H54 (cell line): ENCODE measurements around the gene SV2C.
A peak's percentile ranks its signal among the peaks of the same experiment; 100 is the strongest.

Experiments
- DNase-seq: peaks from one replicate; pipeline ENCODE4 v3.0.0; 2011; ENCODE audit warnings: low spot score, mixed read lengths; ENCODE audit not compliant: insufficient read length
- FAIRE-seq: peaks from 3 replicates; lab custom pipeline; 2011; peaks lifted over from hg19 to GRCh38; lab: Jason Lieb, UNC
- POLR2A ChIP-seq: IDR thresholded peaks from 2 replicates; pipeline ENCODE4 v1.6.1; 2011; ENCODE audit warnings: low read depth, mild to moderate bottlenecking, low read length

The SV2C gene

DNA sequence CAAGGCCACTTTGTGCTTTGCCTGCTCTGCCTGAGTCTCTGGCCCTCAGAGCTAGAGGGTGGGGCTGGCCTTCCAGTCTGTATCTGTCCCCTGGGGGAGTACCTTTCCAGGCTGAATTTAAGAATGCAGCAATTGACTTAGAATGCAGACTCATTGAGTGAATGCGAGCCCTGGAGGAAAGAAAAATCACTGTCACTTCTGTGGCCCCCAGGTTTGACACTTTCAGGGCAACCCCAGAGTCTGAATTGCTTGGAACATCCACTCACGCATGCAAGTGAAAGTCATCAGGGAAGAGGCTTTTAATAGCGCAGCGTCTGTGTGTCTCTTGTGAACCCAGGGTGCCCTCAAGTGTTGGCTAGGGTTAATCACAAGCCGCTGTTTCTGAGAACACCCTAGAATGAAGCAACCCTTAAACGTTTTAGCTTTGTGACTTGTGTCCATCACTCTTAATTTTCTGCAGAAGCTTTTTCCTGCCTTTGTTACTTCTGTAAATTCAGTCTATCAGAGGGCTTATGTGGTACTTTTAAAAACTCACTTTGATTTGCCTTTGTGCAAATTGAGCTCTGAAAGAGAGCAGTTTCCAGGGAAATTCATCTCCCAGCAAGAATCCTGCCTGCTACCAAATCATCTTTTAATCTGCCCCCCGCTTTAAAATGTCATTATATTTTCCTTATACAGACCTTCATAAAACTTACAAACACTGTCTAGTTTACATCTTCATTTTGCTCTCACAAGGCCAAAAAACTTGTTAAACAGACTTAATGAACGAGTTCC is 173.1 kb downstream of the SV2C start:
- FAIRE-seq (peak; percentile 53), DNase-seq (peak; percentile 8)
- TF ChIP-seq POLR2A: no peak

DNA sequence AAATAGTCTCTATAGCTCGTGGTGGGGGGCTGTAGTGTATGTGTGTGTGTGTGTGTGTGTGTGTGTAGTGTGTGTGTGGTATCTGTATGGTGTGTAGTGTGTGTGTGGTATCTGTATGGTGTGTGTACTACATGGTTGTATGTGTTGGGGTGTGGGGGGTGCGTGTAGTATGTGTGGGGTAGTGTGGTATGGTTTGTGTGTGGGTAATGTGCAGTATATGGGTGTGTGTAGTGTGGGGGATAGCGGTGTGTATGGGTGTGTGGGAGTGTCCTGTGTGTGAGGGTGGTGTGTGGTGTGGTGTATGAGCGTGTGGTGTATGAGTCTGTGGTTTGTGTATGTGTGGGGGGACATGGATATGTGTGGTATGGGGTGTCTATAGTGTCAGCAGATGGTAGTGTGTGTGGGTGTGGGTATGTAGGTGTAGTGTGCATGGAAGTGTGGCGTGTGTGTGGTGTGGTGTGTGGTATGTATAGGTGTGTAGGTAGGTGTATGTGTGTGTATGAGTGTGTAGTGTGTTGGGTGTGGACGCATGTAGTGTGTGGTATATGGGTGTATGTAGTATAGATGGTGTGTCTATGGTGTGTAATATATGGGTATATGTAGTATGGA is 174.1 kb downstream of the SV2C start:
- TF ChIP-seq POLR2A: no peak
- FAIRE-seq (no peak), DNase-seq (no peak)

DNA sequence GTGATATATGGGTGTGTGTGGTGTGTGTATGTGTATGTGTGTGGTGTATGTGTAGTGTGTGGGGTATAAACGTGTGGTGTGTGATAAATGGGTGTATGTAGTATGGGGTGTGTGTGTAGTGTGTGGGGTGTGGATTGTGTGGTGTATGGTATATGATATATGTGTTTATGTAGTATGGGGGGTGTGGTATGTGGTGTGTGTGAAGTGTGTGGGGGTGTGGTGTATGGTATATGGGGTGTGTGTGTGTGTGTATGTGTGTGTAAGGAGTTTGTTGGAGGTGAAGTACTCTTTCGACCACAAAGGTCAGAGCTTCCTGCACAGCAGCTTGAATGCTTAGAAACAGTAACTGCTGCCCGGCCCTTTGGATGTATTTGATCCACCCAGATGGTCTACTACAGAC is 174.7 kb downstream of the SV2C start:
- no peak for TF ChIP-seq POLR2A
- FAIRE-seq: no peak
- DNase-seq: no peak

DNA sequence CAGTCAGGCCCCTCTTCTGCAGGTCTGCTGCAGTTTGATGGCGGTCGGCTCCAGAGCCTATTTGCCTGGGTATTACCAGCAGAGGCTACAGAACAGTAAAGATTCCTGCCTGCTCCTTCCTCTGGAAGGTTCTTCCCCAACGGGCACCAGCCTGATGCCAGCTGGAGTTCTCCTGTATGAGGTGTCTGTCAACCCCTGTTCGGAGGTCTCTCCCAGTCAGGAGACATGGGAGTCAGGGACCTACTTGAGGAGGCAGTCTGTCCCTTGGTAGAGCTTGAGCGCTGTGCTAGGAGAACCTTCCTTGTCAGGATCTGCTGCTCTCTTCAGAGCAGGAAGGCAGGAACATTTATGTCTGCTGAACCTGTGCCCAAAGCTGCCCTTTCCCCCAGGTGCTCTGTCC is 181.5 kb downstream of the SV2C start:
- TF ChIP-seq POLR2A: no peak

DNA sequence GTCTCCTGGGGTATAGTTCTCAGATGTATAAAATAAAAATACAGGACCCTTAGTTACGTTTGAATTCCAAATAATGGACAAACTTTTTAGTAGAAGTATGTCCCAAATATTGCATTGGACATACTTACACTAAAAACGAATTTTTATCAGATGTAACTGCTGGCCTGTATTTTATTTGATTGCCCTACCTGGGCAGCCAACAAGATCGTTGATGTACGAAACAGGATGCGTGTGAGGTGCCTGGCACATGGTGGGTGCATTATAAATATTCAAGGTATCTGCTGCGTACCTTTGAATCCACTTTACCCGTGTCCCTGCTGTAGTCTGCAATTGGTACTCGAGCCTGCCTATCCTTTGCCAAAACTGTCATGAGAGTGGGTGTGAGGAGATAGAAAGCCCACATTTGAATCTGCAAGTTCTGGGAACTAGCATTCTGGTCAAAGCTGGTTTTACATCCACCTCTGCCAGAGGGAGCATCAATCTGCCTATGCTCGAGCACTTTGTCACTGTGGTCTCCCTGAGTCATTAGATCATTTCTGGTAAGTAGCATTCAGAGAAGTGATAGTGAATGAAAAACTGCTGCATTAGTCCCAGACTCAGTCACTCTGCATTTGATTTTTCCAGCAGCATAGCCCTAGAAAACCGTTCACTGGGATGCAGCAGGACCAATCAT is 186.2 kb downstream of the SV2C start:
- FAIRE-seq (no peak), DNase-seq (no peak)
- TF ChIP-seq POLR2A: no peak

More for the DNA sequence above, 181.5 kb downstream of the SV2C start:
- FAIRE-seq (no peak), DNase-seq (no peak)

DNA sequence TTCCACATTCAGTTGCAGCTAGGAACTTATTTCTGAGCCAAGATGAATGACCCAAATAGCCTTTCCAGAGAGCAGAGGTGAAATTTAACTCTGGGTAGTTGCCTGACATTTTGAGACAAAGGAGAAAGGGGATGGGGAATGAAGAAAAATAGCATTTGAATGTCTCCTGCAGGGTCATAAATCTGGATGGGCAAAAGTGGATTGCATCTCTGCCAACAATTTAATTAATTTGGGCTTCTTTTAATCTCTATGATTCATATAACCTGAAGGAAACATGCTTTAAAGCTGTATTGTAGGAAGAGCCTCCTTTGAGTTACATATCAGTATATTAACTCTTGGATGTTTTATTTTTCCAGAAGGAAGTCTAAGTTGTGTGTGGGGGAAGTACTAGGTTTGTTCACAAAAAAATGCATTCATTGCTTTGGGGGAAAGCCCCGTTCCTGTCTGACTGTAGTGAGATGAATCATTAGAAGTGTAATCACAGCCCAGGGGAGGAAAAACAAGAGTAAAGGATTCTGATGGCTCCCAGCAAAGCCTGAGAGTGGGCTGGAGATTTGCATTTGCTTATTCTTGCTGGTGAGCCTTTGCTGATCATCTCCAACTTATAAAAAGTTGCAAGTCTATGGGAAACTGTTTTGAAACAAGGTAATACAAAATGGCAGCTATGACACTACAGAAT is 186.9 kb downstream of the SV2C start:
- DNase-seq (no peak), FAIRE-seq (no peak)
- no peak for TF ChIP-seq POLR2A

DNA sequence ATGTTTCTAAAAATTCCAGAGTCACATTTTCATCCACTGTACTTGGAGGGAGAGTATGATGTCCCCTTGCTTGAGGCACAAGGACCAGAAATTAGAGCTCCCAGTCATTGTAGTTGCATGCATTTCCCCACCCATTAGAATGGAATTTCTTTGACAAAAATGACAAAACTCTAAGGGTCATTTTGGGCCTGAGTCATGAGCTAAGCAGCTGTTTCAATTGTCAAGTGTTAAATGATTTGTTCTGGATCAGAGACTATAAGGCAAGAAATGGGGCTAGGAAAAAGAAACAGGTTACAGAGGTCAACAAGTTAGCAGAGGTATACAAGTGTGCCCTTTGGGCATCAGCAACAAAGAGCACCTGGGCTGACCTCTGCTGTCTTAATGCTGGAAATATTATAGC is 188.7 kb downstream of the SV2C start:
- FAIRE-seq: no peak

DNA sequence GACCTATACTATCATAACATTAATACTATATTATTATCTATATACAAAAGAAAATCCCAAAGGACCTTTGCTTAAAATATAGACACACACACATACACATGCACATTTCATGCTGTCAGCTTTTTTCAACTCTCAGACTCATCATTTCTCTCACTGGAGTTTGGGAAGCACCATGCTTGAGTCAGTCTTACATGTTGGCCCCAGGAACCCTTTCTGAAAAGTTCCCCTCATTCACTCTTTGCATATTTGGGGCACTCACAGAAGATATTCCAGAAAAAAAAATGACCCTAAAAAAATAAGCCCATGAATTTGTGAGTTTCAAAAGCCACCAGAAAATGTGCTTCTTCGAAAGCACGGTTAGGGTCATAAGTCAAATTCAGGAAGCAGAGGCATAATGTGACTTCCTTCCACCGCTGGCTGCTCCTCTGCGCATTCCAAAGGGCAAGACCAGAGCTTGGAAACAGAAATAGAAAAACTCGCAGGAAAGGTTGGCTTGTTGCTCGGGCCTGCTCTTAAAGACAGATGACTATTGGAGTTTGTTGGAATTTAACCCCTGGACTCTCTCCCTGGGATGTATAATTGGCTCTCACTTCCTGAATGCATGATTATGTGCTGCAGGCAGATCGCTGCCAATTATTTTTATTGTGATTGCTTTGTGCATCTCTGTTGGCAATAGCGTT is 190.2 kb downstream of the SV2C start:
- no peak for TF ChIP-seq POLR2A
- no peak for FAIRE-seq
- DNase-seq: no peak

More for the DNA sequence above, 188.7 kb downstream of the SV2C start:
- DNase-seq: no peak
- no peak for TF ChIP-seq POLR2A

DNA sequence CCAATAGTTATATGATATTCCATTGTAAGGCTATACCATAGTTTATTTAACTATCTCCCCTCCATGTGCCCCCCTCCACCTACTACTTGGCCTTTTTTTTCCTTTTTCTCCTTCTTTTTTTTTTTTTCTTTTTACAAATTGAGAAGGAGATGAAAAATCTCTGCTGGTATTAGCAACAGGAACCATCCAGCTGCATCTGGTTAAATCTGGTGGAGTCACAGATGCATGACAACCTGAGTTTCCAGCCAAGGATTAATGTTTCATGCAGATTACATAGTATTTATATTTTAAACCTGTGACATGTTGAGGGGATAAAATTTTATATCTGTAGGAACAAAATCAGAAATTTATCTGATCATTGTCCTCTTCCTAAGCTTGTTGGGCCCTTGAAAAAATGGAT is 191.4 kb downstream of the SV2C start:
- DNase-seq (no peak), FAIRE-seq (no peak)
- TF ChIP-seq POLR2A: no peak

DNA sequence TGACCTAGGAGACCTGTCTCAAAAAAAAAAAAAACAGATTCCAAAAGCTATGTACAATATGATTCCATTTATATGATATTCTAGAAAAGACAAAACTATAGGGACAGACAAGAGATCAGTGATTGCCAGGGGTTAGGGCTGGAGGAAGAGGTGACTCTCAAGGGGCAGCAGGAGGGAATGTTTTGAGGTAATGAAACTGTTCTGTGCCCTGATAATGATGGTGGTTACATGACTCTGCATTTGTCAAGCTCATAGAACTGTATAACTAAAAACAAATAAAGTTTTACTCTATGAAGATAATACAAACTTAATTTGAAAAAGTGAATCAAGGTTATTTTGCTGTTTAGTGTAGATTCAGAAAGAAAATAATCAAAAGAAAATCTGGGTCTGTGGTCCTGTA is 194.6 kb downstream of the SV2C start:
- DNase-seq (no peak), FAIRE-seq (no peak)
- TF ChIP-seq POLR2A: no peak

DNA sequence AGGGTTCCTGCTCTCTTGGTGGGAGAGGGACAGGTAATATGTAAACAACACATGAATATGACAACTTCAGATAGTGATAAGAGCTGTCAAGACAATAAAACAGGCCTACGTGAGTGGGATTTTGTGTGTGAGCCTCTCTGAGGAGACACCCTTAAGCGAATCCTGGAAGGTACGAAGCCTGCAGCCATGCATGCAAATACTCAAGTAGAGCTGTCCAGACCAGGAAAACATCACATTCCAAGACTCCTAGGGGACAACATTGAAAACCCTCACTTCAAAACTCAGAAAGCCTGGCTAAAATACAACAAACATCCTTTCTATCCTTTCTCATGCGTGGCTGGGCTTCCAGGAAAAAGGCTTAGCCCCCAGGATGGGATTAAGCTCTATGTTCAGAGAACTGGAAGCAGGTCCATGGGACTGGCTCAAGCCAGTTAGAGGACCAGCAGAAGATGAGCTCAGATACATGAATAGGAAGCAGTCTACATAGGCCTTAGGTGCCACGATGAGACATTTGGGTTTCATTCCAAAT is 195.1 kb downstream of the SV2C start:
- FAIRE-seq: no peak
- DNase-seq: no peak
- TF ChIP-seq POLR2A: no peak

DNA sequence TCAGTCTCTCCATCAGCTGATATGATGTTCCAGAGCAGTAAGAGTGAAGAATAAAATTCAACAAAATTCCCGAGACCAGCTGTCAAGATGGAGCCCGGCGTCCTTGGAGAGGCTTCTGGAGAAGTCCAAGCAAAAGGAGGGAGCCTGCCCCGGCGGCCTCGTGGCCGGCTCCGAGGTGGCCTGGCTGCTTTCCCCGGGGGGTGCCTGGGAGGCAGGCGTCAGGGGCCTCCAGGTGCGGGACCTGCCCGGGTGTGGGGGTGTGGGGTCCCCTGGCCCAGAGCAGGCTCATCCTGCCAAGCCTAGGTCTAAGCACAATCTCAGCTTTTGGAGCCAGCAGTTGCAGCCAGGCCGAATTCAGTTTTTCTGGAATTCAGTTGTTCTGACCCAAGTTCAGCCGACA is 197.3 kb downstream of the SV2C start:
- no peak for TF ChIP-seq POLR2A
- DNase-seq (no peak), FAIRE-seq (no peak)

DNA sequence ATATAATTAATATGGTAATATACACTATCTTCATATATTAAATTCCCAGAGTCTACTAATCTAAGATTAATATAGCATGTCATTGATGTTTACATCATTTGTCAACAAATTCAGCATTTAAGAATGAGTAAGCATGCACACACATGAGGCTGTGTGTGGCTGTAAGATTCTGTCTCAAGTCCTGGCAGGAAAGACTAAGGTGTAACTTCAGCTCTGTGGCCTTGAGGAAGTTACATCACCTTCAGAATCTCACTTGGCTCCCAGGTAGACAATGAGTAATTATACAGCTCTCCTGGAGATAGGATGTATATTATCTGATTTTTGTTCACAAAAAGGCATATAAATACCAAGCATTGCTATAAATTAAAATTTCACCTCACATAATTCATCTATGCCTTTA is 200.5 kb downstream of the SV2C start:
- DNase-seq (no peak), FAIRE-seq (no peak)
- TF ChIP-seq POLR2A: no peak
